Esophagus muscularis mucosa (tissue), 4 donors: ENCODE measurements around the gene CXXC5. TPM values are rescaled to one million over a fixed set of nuclear protein-coding genes. Genes with fewer than 3 reads are reported as not detected.

ENCODE experiments used
- DNase-seq: peaks from one replicate; pipeline ENCODE4 v3.0.0-alpha.2; 2017; ENCODE audit errors: extremely low spot score
- H3K27ac ChIP-seq, 4 donors: fragments of 200-600 bp; sonication (generic); replicated peaks in 1 of 4; 1 replicate in 3 of 4; 2 replicates in 1 of 4; pipeline ENCODE4 v1.5.1; 2016 to 2019; ENCODE audit warnings: mild to moderate bottlenecking in 1 of 4
- H3K27me3 ChIP-seq, 4 donors: fragments of 200-600 bp; sonication (generic); one replicate each; pipeline versions ENCODE4 v1.5.1 to v1.6.0; 2016 to 2019
- H3K36me3 ChIP-seq, 4 donors: fragments of 200-600 bp; sonication (generic); one replicate each; pipeline ENCODE4 v1.5.1; 2016 to 2019
- H3K4me1 ChIP-seq, 4 donors: fragments of 200-600 bp; sonication (generic); one replicate each; pipeline ENCODE4 v1.5.1; 2016 to 2019
- H3K4me3 ChIP-seq, 4 donors: fragments of 200-600 bp; sonication (generic); 1 replicate in 2 of 4; 2 replicates in 2 of 4; pipeline ENCODE4 v1.5.1; 2016 to 2019; ENCODE audit warnings: mild to moderate bottlenecking in 4 of 4, moderate library complexity in 1 of 4
- H3K9me3 ChIP-seq, 4 donors: fragments of 200-600 bp; sonication (generic); 1 replicate in 3 of 4; 2 replicates in 1 of 4; pipeline ENCODE4 v1.5.1; 2016 to 2019
- EP300 ChIP-seq: sonication (generic); formaldehyde crosslinking; IDR thresholded peaks from one replicate; pipeline ENCODE4 v1.6.1; 2017; ENCODE audit warnings: antibody characterized with exemption
- POLR2A ChIP-seq: fragments of 450-650 bp; IDR thresholded peaks from one replicate; pipeline ENCODE4 v1.6.1; 2017; ENCODE audit warnings: antibody characterized with exemption, moderate library complexity, mild to moderate bottlenecking, low read depth
- POLR2AphosphoS5 ChIP-seq, 2 donors: sonication (generic); formaldehyde crosslinking; IDR thresholded peaks; one replicate each; pipeline ENCODE4 v1.6.1; 2017; ENCODE audit warnings: antibody characterized with exemption in 2 of 2
- WGBS: methylation state at CpG from one replicate; pipeline ENCODE4 v1.1.5; 2018; 5-methylcytosine and 5-hydroxymethylcytosine counted together
- intact Hi-C: fragments of 100-400 bp; cut with DNase I; formaldehyde crosslinking; loops from one replicate; pipeline ENCODE4 v1.15.1; 2023
- total RNA-seq, 4 donors: library from RNA; depleted of rRNA; stranded (reverse); fragments of >200 nt; gene quantifications; one replicate each; pipeline versions ENCODE4 v1.1.0 to v1.2.1, GENCODE V29; 2016
- TF ChIP-seq, protein P1 (sequence below), 3 experiments: fragments of 200-600 bp in 2 of 3; fragments of 450-650 bp in 1 of 3; sonication (generic) in 2 of 3; IDR thresholded peaks; one replicate each; pipeline ENCODE4 v1.5.1; 2017 to 2019; ENCODE audit warnings: antibody characterized with exemption in 3 of 3, mild to moderate bottlenecking in 2 of 3, moderate library complexity in 1 of 3

Gene CXXC5
- total RNA-seq, 4 donors from 2014 or later, result 22.0 to 32.4 (median 27.8) TPM

DNA sequence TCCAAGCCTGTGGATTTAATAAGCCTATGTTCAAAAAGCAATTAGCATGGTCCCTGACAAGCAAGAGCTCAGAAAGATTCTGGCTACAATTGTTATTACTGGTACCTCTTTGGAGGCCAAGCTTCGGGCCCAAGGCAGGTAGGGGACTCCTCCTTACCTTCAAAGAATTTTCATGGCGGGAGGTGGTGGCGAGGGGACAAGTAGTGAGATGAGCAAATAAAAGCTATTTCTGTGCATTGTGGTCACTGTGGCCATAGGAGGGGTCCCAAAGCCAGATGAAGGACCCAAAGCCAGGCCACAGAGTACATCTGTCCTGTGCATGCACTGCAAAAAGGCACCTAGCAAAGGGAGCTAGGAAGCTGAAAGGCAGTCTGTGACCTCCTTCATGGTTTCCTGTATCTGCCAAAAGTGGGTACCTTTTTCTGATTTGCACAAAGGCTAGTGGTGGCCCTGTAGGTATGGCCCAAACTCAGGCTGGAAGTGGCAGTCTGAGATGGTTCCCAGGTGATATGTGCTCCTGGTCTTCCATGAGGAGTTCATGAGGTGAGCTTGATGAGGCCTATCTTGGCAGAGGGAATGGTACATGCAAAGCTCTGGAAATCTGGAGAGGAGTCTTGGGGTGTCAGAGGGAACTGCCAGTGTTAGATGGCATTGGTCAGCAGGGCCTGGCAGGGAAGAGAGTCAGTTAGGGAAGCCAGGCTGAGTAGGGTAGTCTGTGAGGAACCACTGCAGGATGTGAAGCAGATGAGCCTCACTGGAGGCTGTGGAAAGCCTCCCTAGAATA is 3.3 kb upstream of the CXXC5 start:
- peaks cover 19 to 38% (median 28%) of the 10 kb centered on the region in 4 donors for H3K4me1 ChIP-seq
- peaks cover 0 to 9% (median 0%) of the 10 kb centered on the region in 4 donors for H3K27me3 ChIP-seq
- intact Hi-C loops, result no loop called here
- WGBS, result 100% methylated on average over 3 of the region's 3 CpGs
- TF ChIP-seq, protein P1, sequence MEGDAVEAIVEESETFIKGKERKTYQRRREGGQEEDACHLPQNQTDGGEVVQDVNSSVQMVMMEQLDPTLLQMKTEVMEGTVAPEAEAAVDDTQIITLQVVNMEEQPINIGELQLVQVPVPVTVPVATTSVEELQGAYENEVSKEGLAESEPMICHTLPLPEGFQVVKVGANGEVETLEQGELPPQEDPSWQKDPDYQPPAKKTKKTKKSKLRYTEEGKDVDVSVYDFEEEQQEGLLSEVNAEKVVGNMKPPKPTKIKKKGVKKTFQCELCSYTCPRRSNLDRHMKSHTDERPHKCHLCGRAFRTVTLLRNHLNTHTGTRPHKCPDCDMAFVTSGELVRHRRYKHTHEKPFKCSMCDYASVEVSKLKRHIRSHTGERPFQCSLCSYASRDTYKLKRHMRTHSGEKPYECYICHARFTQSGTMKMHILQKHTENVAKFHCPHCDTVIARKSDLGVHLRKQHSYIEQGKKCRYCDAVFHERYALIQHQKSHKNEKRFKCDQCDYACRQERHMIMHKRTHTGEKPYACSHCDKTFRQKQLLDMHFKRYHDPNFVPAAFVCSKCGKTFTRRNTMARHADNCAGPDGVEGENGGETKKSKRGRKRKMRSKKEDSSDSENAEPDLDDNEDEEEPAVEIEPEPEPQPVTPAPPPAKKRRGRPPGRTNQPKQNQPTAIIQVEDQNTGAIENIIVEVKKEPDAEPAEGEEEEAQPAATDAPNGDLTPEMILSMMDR (IDR thresholded peaks at IDR 0.05), result no peak
- TF ChIP-seq EP300 (no peak), POLR2A (no peak), POLR2AphosphoS5 (IDR thresholded peaks at IDR 0.05) (no peak)
- no peak overlapping the region for H3K4me3 ChIP-seq
- no peaks in the 10 kb centered on the region for H3K36me3 ChIP-seq
- H3K9me3 ChIP-seq, result no peaks in the 10 kb centered on the region
- H3K27ac ChIP-seq, result no peak overlapping the region
- no peak for DNase-seq

DNA sequence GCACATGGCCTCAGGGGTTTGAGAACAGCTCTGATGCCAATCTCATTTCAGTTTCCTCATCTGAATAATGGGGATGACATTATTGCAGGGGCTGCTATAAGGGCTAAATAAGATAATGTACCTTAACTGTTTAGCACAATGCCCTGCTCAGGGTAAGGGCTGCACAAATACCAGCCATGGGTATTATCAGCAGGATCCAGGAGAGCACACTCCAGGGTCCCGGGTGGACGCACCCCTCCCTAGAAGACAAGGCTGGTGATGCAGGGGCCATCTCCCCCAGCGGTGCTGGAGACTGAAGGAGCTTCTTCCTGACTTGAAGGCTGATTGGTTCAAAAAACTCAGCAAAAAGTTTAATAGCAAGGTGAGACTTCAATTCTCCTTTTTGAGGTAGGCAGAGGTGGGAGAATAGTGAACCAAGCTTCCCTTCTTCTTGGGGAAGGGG is 2.7 kb upstream of the CXXC5 start:
- H3K4me1 ChIP-seq, result peaks cover 22 to 44% (median 34%) of the 10 kb centered on the region in 4 donors
- H3K36me3 ChIP-seq, result no peaks in the 10 kb centered on the region
- intact Hi-C loops, result no loop called here
- TF ChIP-seq, protein P1 (IDR thresholded peaks at IDR 0.05), result no peak
- TF ChIP-seq POLR2AphosphoS5 (IDR thresholded peaks at IDR 0.05) (no peak), EP300 (no peak), POLR2A (no peak)
- no peaks in the 10 kb centered on the region for H3K9me3 ChIP-seq
- no peak overlapping the region for H3K4me3 ChIP-seq
- 100% methylated on average over 3 of the region's 3 CpGs for WGBS
- no peak for DNase-seq
- H3K27me3 ChIP-seq, result peaks cover 0 to 15% (median 0%) of the 10 kb centered on the region in 4 donors
- no peak overlapping the region for H3K27ac ChIP-seq

DNA sequence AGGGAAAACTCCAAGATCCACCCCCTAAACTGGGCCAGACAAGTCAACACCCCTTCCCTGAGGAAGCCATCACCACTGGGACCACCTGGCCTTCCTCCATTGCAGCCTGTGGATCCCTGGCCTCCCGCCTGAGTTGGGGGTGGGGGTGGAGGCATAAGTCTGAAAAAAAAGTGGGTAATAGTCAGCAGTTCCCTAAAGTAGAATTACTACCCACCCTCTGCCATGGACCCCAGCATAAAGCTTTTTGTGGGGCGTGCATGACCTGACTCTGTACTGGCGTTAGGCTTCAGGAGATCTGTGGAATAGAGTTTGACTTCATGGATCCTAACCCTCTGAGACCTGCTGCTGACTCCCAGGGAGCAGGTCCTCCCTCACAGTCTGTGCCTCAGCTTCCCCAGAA is 2.0 kb upstream of the CXXC5 start:
- 89% methylated on average over 3 of the region's 3 CpGs for WGBS
- TF ChIP-seq POLR2AphosphoS5 (IDR thresholded peaks at IDR 0.05) (no peak), EP300 (no peak), POLR2A (no peak)
- TF ChIP-seq, protein P1 (IDR thresholded peaks at IDR 0.05), result no peak
- intact Hi-C loops, result no loop called here
- no peak for DNase-seq
- H3K4me1 ChIP-seq, result peaks cover 29 to 50% (median 41%) of the 10 kb centered on the region in 4 donors
- no peaks in the 10 kb centered on the region for H3K36me3 ChIP-seq
- H3K9me3 ChIP-seq, result no peaks in the 10 kb centered on the region
- no peak overlapping the region for H3K4me3 ChIP-seq
- no peak overlapping the region for H3K27ac ChIP-seq
- H3K27me3 ChIP-seq, result peaks cover 0 to 20% (median 0%) of the 10 kb centered on the region in 4 donors

DNA sequence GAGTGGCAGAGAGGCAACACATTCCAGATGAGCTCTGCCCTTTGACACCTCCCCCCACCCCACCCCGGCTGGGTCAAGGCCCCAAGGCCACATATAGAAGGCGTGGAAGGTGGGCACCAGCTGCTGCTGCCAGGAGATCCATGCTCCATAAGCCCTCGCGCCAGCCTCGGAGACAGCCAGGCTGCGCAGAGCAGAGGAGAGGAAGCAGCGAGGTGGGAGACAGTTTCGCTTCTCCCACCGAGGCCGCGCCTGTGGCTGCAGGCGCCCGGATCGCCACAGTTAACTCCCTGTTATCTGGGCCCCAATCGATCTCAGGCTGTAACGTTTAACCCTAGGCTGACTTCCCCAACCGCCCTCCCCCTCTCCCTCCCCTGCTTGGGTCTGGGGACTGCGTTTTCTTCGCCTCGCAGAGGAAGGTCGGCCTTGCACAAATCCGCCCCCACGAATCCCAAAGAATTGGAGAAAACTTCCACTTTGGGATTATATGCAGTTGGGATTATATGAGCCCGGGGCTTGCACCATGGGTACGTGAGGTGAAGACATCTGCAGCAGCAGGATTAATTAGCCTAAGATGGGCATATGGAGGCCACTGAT is 1.1 kb upstream of the CXXC5 start:
- Histone ChIP-seq H3K4me3 (peak overlapping the region; percentile 44 to 92 (median 88)), H3K9me3 (no peaks in the 10 kb centered on the region), H3K27ac (no peak overlapping the region), H3K27me3 (peaks cover 0 to 23% (median 0%) of the 10 kb centered on the region in 4 donors), H3K4me1 (peaks cover 38 to 59% (median 50%) of the 10 kb centered on the region in 4 donors), H3K36me3 (no peaks in the 10 kb centered on the region)
- no peak for DNase-seq
- WGBS, result 48% methylated on average over 8 of the region's 25 CpGs
- TF ChIP-seq EP300 (no peak), POLR2A (no peak), POLR2AphosphoS5 (IDR thresholded peaks at IDR 0.05) (no peak)
- TF ChIP-seq, protein P1 (IDR thresholded peaks at IDR 0.05), result no peak
- intact Hi-C loops, result no loop called here
